Skeletal muscle tissue (tissue), 4 donors: ENCODE measurements around the gene DENND11. TPM values are rescaled to one million over a fixed set of nuclear protein-coding genes. Genes with fewer than 3 reads are reported as not detected.

ENCODE experiments used
- H3K27ac ChIP-seq: one replicate; pipeline ENCODE4 v1.7.0; 2013; ENCODE audit warnings: mild to moderate bottlenecking, low read depth, low read length, inconsistent platforms
- H3K27me3 ChIP-seq, 3 donors: one replicate each; pipeline ENCODE4 v1.7.0; 2013; ENCODE audit warnings: low read length in 3 of 3; ENCODE audit not compliant: control insufficient read depth in 3 of 3, insufficient read depth in 3 of 3
- H3K36me3 ChIP-seq, 3 donors: one replicate each; pipeline ENCODE4 v1.7.0; 2013; ENCODE audit warnings: low read length in 3 of 3; ENCODE audit not compliant: control insufficient read depth in 3 of 3, insufficient read depth in 3 of 3
- H3K4me1 ChIP-seq, 3 donors: one replicate each; pipeline ENCODE4 v1.7.0; 2013; ENCODE audit warnings: low read length in 3 of 3, mild to moderate bottlenecking in 3 of 3; ENCODE audit not compliant: control insufficient read depth in 3 of 3, insufficient read depth in 3 of 3
- H3K4me3 ChIP-seq, 3 donors: one replicate each; pipeline ENCODE4 v1.7.0; 2013; ENCODE audit warnings: low read length in 3 of 3
- H3K9ac ChIP-seq, 3 donors: one replicate each; pipeline ENCODE4 v1.7.0; 2013; ENCODE audit warnings: low read length in 3 of 3, mild to moderate bottlenecking in 3 of 3, moderate library complexity in 2 of 3, low read depth in 1 of 3
- H3K9me3 ChIP-seq, 3 donors: one replicate each; pipeline ENCODE4 v1.7.0; 2013; ENCODE audit warnings: low read length in 3 of 3; ENCODE audit not compliant: control insufficient read depth in 3 of 3
- total RNA-seq: library from RNA; depleted of rRNA; stranded (reverse); fragments of >200 nt; gene quantifications from one replicate; pipeline ENCODE4 v1.2.3, GENCODE V29; 2014
- donor health status: Osteomylitis.

Gene DENND11
- total RNA-seq, 1 donor from 2014 or later: 11.5 TPM

- Histone ChIP-seq H3K4me1 (peaks cover 0 to 5% (median 3%) of the 10 kb centered on the region in 3 donors), H3K36me3 (peaks cover 2 to 16% (median 5%) of the 10 kb centered on the region in 3 donors), H3K27ac (no peak overlapping the region), H3K4me3 (no peak overlapping the region), H3K27me3 (no peaks in the 10 kb centered on the region), H3K9me3 (no peaks in the 10 kb centered on the region), H3K9ac (no peak overlapping the region)
Observed at GRCh38 chr7:141674171-141674671, 27.7 kb downstream of the DENND11 start.

- Histone ChIP-seq H3K4me1 (peaks cover 0 to 5% (median 3%) of the 10 kb centered on the region in 3 donors), H3K27ac (no peak overlapping the region), H3K36me3 (peaks cover 2 to 16% (median 5%) of the 10 kb centered on the region in 3 donors), H3K4me3 (no peak overlapping the region), H3K27me3 (no peaks in the 10 kb centered on the region), H3K9ac (no peak overlapping the region), H3K9me3 (no peaks in the 10 kb centered on the region)
Observed at GRCh38 chr7:141673346-141673745, 28.6 kb downstream of the DENND11 start.

GRCh38 chr7:141671705-141672496 lies 30.1 kb downstream of the DENND11 start:
- Histone ChIP-seq H3K4me1 (peaks cover 0 to 5% (median 3%) of the 10 kb centered on the region in 3 donors), H3K27me3 (no peaks in the 10 kb centered on the region), H3K27ac (no peak overlapping the region), H3K9me3 (no peaks in the 10 kb centered on the region), H3K4me3 (no peak overlapping the region), H3K36me3 (peaks cover 2 to 16% (median 5%) of the 10 kb centered on the region in 3 donors), H3K9ac (no peak overlapping the region)

- Histone ChIP-seq H3K9me3 (no peaks in the 10 kb centered on the region), H3K4me3 (no peak overlapping the region), H3K4me1 (no peaks in the 10 kb centered on the region), H3K9ac (no peak overlapping the region), H3K36me3 (peaks cover 19 to 34% (median 25%) of the 10 kb centered on the region in 3 donors), H3K27me3 (no peaks in the 10 kb centered on the region), H3K27ac (no peak overlapping the region)
Observed at GRCh38 chr7:141668853-141669252, 33.1 kb downstream of the DENND11 start.

GRCh38 chr7:141666071-141666470 lies 35.9 kb downstream of the DENND11 start:
- Histone ChIP-seq H3K9ac (no peak overlapping the region), H3K27me3 (no peaks in the 10 kb centered on the region), H3K9me3 (no peaks in the 10 kb centered on the region), H3K4me3 (no peak overlapping the region), H3K27ac (no peak overlapping the region), H3K4me1 (no peaks in the 10 kb centered on the region), H3K36me3 (peaks cover 29 to 42% (median 34%) of the 10 kb centered on the region in 3 donors)

GRCh38 chr7:141665208-141666035 lies 36.5 kb downstream of the DENND11 start:
- H3K9ac ChIP-seq: no peak overlapping the region
- H3K4me1 ChIP-seq: no peaks in the 10 kb centered on the region
- peaks cover 27 to 41% (median 34%) of the 10 kb centered on the region in 3 donors for H3K36me3 ChIP-seq
- H3K9me3 ChIP-seq: no peaks in the 10 kb centered on the region
- no peaks in the 10 kb centered on the region for H3K27me3 ChIP-seq
- H3K4me3 ChIP-seq: no peak overlapping the region
- H3K27ac ChIP-seq: no peak overlapping the region

- H3K27ac ChIP-seq: no peak overlapping the region
- no peaks in the 10 kb centered on the region for H3K27me3 ChIP-seq
- peaks cover 29 to 51% (median 41%) of the 10 kb centered on the region in 3 donors for H3K36me3 ChIP-seq
- H3K4me1 ChIP-seq: peaks cover 0 to under 1% (median 0%) of the 10 kb centered on the region in 3 donors
- no peak overlapping the region for H3K4me3 ChIP-seq
- no peak overlapping the region for H3K9ac ChIP-seq
- no peaks in the 10 kb centered on the region for H3K9me3 ChIP-seq
Observed at GRCh38 chr7:141664450-141664849, 37.5 kb downstream of the DENND11 start.

- H3K4me3 ChIP-seq: no peak overlapping the region
- H3K4me1 ChIP-seq: peaks cover 0 to 2% (median 0%) of the 10 kb centered on the region in 3 donors
- H3K9ac ChIP-seq: no peak overlapping the region
- H3K27me3 ChIP-seq: no peaks in the 10 kb centered on the region
- H3K36me3 ChIP-seq: peaks cover 33 to 58% (median 43%) of the 10 kb centered on the region in 3 donors
- no peak overlapping the region for H3K27ac ChIP-seq
- H3K9me3 ChIP-seq: no peaks in the 10 kb centered on the region
Observed at GRCh38 chr7:141663081-141663849, 38.7 kb downstream of the DENND11 start.

GRCh38 chr7:141660259-141660658 lies 41.7 kb downstream of the DENND11 start:
- H3K9me3 ChIP-seq: no peaks in the 10 kb centered on the region
- no peak overlapping the region for H3K9ac ChIP-seq
- H3K36me3 ChIP-seq: peaks cover 31 to 63% (median 40%) of the 10 kb centered on the region in 3 donors
- H3K4me1 ChIP-seq: peaks cover 0 to 2% (median 0%) of the 10 kb centered on the region in 3 donors
- no peaks in the 10 kb centered on the region for H3K27me3 ChIP-seq
- H3K4me3 ChIP-seq: no peak overlapping the region
- H3K27ac ChIP-seq: peak overlapping the region; percentile 18
